ENCODE measurements around the gene SPAG9.
A peak's percentile ranks its signal among the peaks of the same experiment; 100 is the strongest.

SPAG9 gene

DNA sequence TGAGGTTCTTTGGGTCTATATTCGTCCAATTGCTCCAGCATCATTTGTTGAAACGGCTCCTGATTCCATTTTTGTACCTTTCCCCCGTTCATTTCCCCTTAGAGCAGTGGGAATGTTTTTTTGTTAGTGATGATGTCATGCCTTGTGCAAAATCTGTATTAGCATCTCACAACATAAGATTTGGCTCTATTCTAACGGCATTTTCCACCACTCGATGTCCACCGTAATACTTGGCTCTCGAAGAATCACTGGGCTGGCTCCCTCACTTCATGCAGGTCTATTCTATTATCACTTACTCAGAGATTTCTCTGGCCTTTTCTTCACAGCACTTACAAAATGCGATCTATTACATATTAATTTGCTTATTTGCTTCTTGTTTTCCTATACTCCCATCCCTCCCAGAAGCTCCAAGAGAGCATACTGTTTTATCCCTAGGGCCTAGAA is 32.1 kb upstream of the SPAG9 start:
- CTCF ChIA-PET = interaction anchor here (0.7 to 1.5 kb wide), 11 partner anchors 10 to 406 kb away, joined by 3 to 9 read pairs (median 5); partner anchors contain the start of gene SPAG9
- DNase-seq (ENCODE audit: extremely low spot score) = no peak
- POLR2A ChIA-PET = interaction anchor here (0.7 to 4.6 kb wide), 16 partner anchors 9 to 433 kb away, joined by 3 to 60 read pairs (median 4); partner anchors contain the start of genes LUC7L3, NME2, SPAG9 and TOB1
- TF ChIP-seq BHLHE40 (IDR thresholded peaks at IDR 0.05; ENCODE audit: borderline replicate concordance) (no peak), LEF1 (IDR thresholded peaks at IDR 0.05; ENCODE audit: borderline replicate concordance) (no peak), SUZ12 (IDR thresholded peaks at IDR 0.05) (no peak), SP1 (IDR thresholded peaks at IDR 0.05) (no peak), NFRKB (IDR thresholded peaks at IDR 0.05) (no peak), FOXK2 (IDR thresholded peaks at IDR 0.05) (no peak)

GRCh38 chr17:51150932-51151331 is 30.3 kb upstream of the SPAG9 start:
- no peak for TF ChIP-seq ARNT (IDR thresholded peaks at IDR 0.05)
- no peak for TF ChIP-seq NFRKB (IDR thresholded peaks at IDR 0.05)
- no peak for TF ChIP-seq FOXK2 (IDR thresholded peaks at IDR 0.05)
- no peak for TF ChIP-seq ELF4 (IDR thresholded peaks at IDR 0.05)
- no peak for TF ChIP-seq LEF1 (IDR thresholded peaks at IDR 0.05; ENCODE audit: borderline replicate concordance)
- TF ChIP-seq CTBP1 (IDR thresholded peaks at IDR 0.05; ENCODE audit: borderline replicate concordance) = no peak
- no peak for TF ChIP-seq FOXA1 (IDR thresholded peaks at IDR 0.05)
- TF ChIP-seq TARDBP (IDR thresholded peaks at IDR 0.05) = no peak
- no peak for TF ChIP-seq BHLHE40 (IDR thresholded peaks at IDR 0.05; ENCODE audit: borderline replicate concordance)
- no peak for TF ChIP-seq PKNOX1 (IDR thresholded peaks at IDR 0.05)
- no peak for TF ChIP-seq HDGF (IDR thresholded peaks at IDR 0.05; ENCODE audit: borderline replicate concordance)
- TF ChIP-seq SUZ12 (IDR thresholded peaks at IDR 0.05) = no peak
- no peak for TF ChIP-seq ZNF384 (IDR thresholded peaks at IDR 0.05)
- TF ChIP-seq FOXM1 (IDR thresholded peaks at IDR 0.05; ENCODE audit: borderline replicate concordance) = no peak
- no peak for TF ChIP-seq SP1 (IDR thresholded peaks at IDR 0.05)
- no peak for TF ChIP-seq L3MBTL2 (conservative IDR thresholded peaks at IDR 0.05)
- ChIA-PET CTCF (no interaction called here), POLR2A (interaction anchor here (4.6 kb wide), 1 partner anchor 29 kb away, joined by 60 read pairs; the partner anchor contains the start of gene SPAG9)
- DNase-seq (ENCODE audit: extremely low spot score) = no peak

DNA sequence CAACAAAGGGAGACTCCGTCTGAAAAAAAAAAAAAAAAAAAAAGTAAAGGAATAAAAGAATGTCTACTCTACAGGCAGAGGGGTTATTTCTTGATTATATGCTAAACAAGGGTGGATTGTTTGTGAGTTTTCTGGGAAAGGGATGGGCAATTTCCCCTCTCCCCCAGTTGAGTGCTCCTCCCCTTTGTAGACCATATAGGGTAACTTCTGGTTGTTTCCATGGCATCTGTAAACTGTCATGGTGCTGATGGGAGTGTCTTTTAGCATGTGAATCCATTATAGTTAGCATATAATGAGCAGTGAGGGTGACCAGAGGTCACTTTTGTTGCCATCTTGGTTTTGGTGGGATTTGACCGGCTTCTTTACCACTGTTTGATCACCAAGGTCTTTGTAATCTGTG is 28.5 kb upstream of the SPAG9 start:
- ChIA-PET POLR2A (no interaction called here), CTCF (no interaction called here)

DNA sequence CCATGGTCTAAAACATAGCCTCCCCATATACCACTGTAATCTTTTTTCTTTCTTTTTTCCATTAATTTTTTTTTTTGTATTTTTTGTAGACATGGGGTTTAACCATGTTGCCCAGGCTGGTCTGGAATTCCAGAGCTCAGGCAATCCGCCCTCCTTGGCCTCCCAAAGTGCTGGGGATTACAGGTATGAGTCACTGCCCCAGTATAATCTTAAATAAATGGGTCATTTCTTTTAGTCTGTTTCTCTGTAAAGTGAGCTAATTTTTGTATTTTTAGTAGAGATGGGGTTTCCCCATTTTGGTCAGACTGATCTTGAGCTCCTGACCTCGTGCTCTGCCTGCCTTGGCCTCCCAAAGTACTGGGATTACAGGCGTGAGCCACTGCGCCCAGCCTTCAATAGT is 27.0 kb upstream of the SPAG9 start:
- POLR2A ChIA-PET = interaction anchor here (2.8 kb wide), 1 partner anchor 27 kb away, joined by 12 read pairs; the partner anchor contains the start of gene SPAG9
- no peak for DNase-seq (ENCODE audit: extremely low spot score)
- TF ChIP-seq SUZ12 (IDR thresholded peaks at IDR 0.05) (no peak), ARNT (IDR thresholded peaks at IDR 0.05) (no peak), FOXM1 (IDR thresholded peaks at IDR 0.05; ENCODE audit: borderline replicate concordance) (no peak), FOXA1 (IDR thresholded peaks at IDR 0.05) (no peak), L3MBTL2 (conservative IDR thresholded peaks at IDR 0.05) (no peak), BHLHE40 (IDR thresholded peaks at IDR 0.05; ENCODE audit: borderline replicate concordance) (no peak), PKNOX1 (IDR thresholded peaks at IDR 0.05) (no peak), SP1 (IDR thresholded peaks at IDR 0.05) (no peak), NFRKB (IDR thresholded peaks at IDR 0.05) (no peak), TARDBP (IDR thresholded peaks at IDR 0.05) (no peak), ELF4 (IDR thresholded peaks at IDR 0.05) (no peak), FOXK2 (IDR thresholded peaks at IDR 0.05) (no peak)
- CTCF ChIA-PET = no interaction called here

More for the DNA sequence above, 28.5 kb upstream of the SPAG9 start:
- no peak for DNase-seq (ENCODE audit: extremely low spot score)
- no peak for TF ChIP-seq NFRKB (IDR thresholded peaks at IDR 0.05)
- TF ChIP-seq SP1 (IDR thresholded peaks at IDR 0.05) = no peak
- no peak for TF ChIP-seq CTBP1 (IDR thresholded peaks at IDR 0.05; ENCODE audit: borderline replicate concordance)
- no peak for TF ChIP-seq L3MBTL2 (conservative IDR thresholded peaks at IDR 0.05)
- no peak for TF ChIP-seq PKNOX1 (IDR thresholded peaks at IDR 0.05)
- TF ChIP-seq ELF4 (IDR thresholded peaks at IDR 0.05) = no peak
- TF ChIP-seq SUZ12 (IDR thresholded peaks at IDR 0.05) = no peak
- TF ChIP-seq HDGF (IDR thresholded peaks at IDR 0.05; ENCODE audit: borderline replicate concordance) = no peak
- TF ChIP-seq TARDBP (IDR thresholded peaks at IDR 0.05) = no peak
- TF ChIP-seq ARNT (IDR thresholded peaks at IDR 0.05) = no peak
- no peak for TF ChIP-seq FOXK2 (IDR thresholded peaks at IDR 0.05)
- TF ChIP-seq FOXM1 (IDR thresholded peaks at IDR 0.05; ENCODE audit: borderline replicate concordance) = no peak
- TF ChIP-seq BHLHE40 (IDR thresholded peaks at IDR 0.05; ENCODE audit: borderline replicate concordance) = no peak
- TF ChIP-seq ZNF384 (IDR thresholded peaks at IDR 0.05) = no peak
- no peak for TF ChIP-seq LEF1 (IDR thresholded peaks at IDR 0.05; ENCODE audit: borderline replicate concordance)

DNA sequence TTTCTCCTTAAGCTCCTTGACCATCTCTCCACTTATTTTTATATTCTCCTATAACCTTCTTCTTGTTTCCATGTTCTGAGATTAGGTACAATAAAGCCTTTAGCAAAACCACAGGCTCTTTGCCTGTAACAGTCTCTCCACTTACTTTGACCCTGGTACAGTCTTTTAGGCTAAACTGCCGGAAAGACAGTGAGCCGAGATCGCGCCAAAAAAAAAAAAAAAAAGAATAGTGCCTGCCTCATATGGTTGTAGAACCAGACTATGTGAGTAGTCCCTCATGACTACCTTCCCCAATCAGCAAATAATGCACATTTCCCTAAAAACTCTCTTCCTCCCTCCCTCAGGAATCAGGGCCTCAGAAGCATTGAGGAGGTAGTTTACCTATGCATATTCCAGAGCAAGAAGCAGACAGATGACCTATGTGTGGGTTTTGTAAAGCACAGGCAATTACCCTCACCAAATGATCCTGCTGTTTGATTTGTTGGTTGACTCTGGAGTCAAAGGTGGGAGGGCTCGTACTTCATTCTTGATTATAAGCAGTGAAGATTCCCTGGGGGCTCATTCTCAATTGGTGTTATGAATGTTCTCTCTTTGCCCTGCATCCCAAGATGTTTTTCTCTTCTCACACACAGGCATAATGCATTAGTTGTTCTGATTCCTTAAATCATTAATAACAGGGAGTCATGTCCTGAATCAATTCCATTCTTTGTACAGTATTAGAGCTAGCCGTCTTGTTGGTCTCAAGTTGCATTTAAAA is 23.8 kb upstream of the SPAG9 start:
- DNase-seq (ENCODE audit: extremely low spot score) = no peak
- ChIA-PET CTCF (no interaction called here), POLR2A (no interaction called here)
- TF ChIP-seq ZNF384 (IDR thresholded peaks at IDR 0.05) (peak; percentile 68; the same call in 1 of the 2 replicates), PKNOX1 (IDR thresholded peaks at IDR 0.05) (peak; percentile 54), NFRKB (IDR thresholded peaks at IDR 0.05) (no peak)

Data from HEK293T (cell line).